ENCODE measurements around the gene RABGAP1L.
"Not testable (repeated sequence)": the region's sequence is repeated elsewhere in the genome, so short reads cannot be mapped to it uniquely, and the experiment has no call there.

The RABGAP1L gene

GRCh38 chr1:174204697-174205308, 45.5 kb downstream of the RABGAP1L start:
- peak; percentile 42 for DNase-seq

- peak; percentile 17 for DNase-seq
Measured at GRCh38 chr1:174206148-174206836, 47.0 kb downstream of the RABGAP1L start.

DNA sequence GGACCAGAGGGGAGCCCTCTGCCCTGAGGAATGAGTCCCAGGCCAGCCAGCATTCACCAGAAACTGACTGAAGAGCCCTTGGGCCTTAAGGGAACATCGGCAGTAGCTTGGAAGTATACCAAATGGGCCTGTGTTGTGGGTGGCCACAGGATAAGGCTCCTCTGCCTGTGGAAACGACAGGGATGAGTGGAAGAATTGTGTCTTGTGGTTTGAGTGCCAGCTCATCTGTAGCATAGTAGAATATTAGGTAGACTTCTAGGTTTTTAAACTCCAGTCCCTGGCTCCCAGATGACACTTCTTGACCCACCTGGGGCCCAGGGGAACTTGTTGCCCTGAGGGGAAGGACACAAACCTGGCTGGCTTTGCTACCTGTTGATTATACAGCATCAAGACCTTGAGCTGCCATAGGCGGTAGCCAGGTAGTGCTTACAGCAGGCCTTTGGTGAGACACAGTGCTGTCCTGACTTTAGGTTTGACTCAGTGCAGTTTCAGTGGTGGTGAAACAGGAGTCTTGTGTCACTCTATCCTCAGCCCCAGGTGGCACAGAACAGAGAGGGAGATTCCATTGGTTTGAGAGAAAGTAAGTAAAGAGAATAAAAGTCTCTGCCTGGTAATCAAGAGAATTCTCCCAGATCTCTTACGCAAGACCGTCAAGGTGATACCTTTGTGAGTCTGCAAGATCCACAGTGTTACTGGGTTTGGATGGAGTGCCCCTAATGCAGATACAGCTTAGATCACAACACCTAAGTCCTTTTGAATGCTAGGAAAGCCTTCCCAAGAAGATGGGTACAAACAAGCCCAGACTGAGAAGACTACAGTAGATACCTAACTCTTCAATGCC, 50.2 kb downstream of the RABGAP1L start:
- DNase-seq = no peak

GRCh38 chr1:174211486-174211885, 52.2 kb downstream of the RABGAP1L start:
- no peak for DNase-seq

- no peak for DNase-seq
Measured at GRCh38 chr1:174215766-174216165, 56.4 kb downstream of the RABGAP1L start.

- no peak for DNase-seq
Measured at GRCh38 chr1:174217248-174217647, 57.9 kb downstream of the RABGAP1L start.

DNA sequence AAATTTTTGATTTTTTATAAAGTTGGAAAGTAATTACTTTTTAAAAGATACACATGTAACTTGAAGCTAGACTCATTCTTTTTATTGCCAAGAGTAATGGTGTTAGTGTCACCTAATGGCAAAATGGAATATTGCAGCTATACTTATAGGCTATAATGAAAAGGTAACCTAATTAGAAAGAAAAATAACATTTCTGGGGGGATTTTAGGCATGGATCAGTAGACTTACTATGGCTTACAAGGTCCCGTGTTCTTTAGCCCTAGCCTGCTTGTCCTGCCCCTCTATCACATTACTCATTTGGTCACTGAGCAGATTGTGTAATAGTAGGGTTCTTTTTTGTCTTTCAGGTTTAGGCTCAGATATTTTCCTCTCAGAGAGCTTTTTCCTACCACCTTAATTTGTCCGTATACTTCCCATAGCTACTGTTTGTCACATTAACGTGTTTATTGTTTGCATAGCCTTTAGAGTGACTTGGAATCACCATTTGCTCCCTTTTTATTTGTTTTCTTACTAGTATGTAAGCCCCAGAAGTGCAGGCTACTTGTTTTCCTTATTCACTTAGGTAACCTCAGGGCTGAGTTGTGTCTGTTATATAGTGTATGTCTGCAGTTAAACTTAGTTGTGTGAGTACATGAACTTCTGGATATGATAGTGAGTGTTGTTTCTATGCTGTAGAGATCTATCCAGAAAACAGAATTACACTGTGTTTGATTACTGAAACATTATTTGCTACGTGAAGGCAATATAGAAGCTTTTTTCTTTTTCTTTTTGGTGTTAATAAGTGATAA, 58.7 kb downstream of the RABGAP1L start:
- peak; percentile 59 for DNase-seq

GRCh38 chr1:174218983-174219382, 59.7 kb downstream of the RABGAP1L start:
- no peak for DNase-seq

GRCh38 chr1:174219606-174220370, 60.5 kb downstream of the RABGAP1L start:
- DNase-seq = no peak

DNA sequence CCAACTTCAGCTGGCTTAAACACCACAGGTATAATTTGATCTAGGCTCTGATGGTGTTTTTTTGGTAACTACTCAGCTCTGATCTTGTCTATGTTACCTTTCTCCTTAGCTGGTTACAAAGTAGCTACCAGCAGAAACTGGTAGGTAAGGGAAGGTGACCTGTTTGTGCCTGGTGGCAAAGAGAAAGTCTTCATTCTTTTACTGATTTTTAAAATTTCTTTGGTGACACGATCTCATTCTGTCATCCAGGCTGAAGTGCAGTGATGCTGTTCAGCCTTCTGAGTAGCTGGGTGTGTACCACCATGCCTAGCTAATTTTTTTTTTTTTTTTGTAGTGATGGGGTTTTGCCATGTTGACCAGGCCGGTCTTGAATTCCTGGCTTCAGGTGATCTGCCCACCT, 62.4 kb downstream of the RABGAP1L start:
- no peak for DNase-seq

- DNase-seq = no peak
Measured at GRCh38 chr1:174222166-174222949, 63.0 kb downstream of the RABGAP1L start.

DNA sequence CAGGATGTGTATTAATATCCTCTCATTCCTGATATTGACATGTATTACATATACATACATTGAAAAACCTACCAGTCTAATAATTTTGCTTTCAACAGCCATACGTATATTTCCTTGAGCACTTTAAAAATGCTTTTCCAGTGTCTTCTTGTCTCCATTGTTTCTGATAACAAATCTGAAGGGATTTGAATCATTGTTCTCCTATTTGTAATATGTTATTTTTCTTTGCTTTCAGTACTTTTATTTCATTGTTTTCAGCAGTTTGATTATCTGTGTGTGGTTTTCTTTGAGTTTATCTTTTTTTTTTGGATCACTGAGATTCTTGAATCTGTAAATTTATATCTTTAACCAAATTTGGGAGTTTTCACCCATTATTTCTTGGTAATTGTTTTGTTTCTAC, 65.3 kb downstream of the RABGAP1L start:
- no peak for DNase-seq

DNA sequence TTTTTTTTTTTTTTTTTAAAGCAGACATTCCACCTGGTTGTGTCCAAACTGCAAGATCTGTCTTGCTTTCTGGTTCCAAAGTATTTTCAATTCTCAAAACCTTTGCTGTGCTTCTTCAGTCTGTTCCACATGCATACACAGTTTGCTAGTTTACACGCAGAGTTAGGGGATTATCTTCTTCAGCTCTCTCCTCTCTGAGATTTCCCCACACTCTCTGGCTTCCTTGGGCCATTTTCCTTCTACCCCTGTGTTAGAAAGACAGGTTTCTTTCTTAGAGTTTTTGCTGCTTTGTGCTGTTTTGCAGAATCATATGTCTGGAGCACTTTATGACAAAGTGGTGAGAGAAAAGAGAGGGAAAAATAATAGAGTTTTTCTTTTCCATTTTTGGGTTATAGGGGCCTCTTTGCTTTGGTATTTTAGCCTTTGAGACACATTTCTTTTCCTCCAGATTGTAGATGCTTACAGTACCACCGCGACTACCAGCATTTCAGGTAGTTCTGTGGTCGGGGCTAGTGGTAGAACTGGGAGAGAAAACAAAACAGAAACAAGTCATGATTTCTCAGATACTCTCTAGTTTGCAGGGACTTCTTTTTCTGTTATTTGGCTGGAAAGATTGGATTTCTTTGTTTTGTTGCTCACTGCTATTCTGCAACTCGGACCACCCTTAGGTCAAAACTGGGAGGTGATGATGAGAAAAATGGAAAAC, 66.3 kb downstream of the RABGAP1L start:
- DNase-seq = no peak

DNA sequence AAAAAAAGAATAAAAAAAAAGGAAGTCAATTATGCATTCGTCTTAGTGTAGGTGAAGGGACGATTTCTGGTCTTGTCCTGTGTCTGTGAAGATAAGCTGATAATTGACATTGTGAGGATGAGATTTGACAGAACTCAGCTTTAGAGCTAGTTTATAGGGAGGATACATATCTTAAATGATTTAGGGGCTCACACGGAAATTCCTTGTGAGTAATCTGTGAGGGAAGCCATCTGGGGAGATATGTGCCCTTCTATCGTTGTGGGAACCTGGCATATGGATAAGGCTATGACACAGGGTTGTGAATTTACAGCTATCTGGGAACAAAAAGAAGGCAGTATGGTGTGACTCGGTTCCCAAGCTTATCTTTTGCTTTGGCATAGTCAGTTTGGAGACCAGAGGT, 71.1 kb downstream of the RABGAP1L start:
- no peak for DNase-seq

GRCh38 chr1:174232761-174233160, 73.4 kb downstream of the RABGAP1L start:
- DNase-seq = no peak

DNA sequence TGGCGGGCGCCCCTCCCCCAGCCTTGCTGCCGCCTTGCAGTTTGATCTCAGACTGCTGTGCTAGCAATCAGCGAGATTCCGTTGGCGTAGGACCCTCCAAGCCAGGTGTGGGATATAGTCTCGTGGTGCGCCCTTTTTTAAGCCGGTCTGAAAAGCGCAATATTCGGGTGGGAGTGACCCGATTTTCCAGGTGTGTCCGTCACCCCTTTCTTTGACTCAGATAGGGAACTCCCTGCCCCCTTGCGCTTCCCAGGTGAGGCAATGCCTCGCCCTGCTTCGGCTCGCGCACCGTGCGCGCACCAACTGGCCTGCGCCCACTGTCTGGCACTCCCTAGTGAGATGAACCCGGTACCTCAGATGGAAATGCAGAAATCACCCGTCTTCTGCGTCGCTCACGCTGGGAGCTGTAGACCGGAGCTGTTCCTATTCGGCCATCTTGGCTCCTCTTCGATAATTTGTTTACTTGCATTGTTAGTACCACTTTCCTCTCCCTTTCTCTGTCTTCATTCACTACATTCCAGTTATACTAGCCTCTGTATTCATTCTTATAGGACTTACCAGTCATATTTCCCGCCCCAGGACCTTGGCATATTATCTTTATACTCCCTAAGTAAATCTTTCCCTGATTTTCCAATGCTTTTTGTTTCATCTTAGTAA, 79.7 kb downstream of the RABGAP1L start:
- not testable (repeated sequence) for DNase-seq

GRCh38 chr1:174239541-174239940, 80.2 kb downstream of the RABGAP1L start:
- no peak for DNase-seq

DNA sequence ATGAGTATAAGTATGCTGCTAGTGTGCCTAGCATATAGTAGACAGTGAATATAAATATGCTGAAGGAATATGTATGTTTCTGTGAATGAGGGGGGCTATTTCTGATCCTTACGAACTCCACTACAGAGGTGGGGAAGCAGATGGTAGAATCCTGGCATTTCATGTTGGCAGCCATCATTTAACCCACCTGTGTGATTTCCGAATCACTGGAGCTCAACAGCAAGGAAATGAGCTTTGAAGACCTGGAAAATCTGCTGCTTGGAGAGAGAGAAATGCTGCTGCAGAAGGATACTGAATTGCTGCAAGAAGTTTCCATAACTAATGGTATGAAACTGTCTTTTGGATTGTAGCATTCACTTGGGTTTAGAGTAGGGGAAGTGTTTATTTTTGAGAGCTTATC, 83.5 kb downstream of the RABGAP1L start:
- no peak for DNase-seq

GRCh38 chr1:174243451-174244000, 84.2 kb downstream of the RABGAP1L start:
- no peak for DNase-seq

GRCh38 chr1:174244017-174244416, 84.7 kb downstream of the RABGAP1L start:
- no peak for DNase-seq

Measured in CD4-positive, alpha-beta T cell treated with Interleukin-12 subunit alpha and Interleukin-12 subunit beta, for 1 hour (primary cell).